ENCODE measurements around the gene HRC. TPM values are rescaled to one million over a fixed set of nuclear protein-coding genes. Genes with fewer than 3 reads are reported as not detected.
A peak's percentile ranks its signal among the peaks of the same experiment; 100 is the strongest.
"Not testable (repeated sequence)": the region's sequence is repeated elsewhere in the genome, so short reads cannot be mapped to it uniquely, and the experiment has no call there.

HRC gene
- total RNA-seq, 2 experiments from 2014 or later: not detected

DNA sequence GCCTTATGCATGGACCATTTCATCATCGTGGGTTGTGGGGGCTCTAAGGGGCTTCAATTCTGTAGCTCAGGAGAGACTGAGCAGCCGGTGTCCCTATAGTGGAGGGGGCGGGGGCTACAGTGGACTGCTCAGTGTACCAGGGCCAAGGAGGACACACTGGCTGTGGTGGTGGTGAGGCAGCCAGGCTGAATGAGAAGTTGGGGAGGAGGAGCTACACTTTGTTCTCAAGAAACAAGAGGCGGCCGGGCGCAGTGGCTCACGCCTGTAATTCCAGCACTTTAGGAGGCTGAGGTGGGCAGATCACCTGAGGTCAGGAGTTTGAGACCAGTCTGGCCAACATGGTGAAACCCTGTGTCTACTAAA lies 8.8 kb downstream of the HRC start:
- H3K27ac Mint-ChIP-seq; DNase-seq; H3K4me3 Mint-ChIP-seq; H3K36me3 Mint-ChIP-seq (ENCODE audit: low read depth); H3K9me3 Mint-ChIP-seq: not testable (repeated sequence)
- Mint-ChIP-seq H3K4me1 (ENCODE audit: low read depth) (peaks cover 30% of the 10 kb centered on the region), H3K27me3 (ENCODE audit: low read depth) (peaks cover 54% of the 10 kb centered on the region)
- intact Hi-C loops (cut with micrococcal nuclease): loop anchor here (1.0 to 5.0 kb wide), 2 partner anchors 49 to 89 kb away; partner anchors contain the start of gene CGB7
- CTCF ChIA-PET: interaction anchor here (0.6 to 2.2 kb wide), 13 partner anchors 12 to 335 kb away, joined by 3 to 11 read pairs (median 4); partner anchors contain the start of genes GYS1 and RUVBL2

DNA sequence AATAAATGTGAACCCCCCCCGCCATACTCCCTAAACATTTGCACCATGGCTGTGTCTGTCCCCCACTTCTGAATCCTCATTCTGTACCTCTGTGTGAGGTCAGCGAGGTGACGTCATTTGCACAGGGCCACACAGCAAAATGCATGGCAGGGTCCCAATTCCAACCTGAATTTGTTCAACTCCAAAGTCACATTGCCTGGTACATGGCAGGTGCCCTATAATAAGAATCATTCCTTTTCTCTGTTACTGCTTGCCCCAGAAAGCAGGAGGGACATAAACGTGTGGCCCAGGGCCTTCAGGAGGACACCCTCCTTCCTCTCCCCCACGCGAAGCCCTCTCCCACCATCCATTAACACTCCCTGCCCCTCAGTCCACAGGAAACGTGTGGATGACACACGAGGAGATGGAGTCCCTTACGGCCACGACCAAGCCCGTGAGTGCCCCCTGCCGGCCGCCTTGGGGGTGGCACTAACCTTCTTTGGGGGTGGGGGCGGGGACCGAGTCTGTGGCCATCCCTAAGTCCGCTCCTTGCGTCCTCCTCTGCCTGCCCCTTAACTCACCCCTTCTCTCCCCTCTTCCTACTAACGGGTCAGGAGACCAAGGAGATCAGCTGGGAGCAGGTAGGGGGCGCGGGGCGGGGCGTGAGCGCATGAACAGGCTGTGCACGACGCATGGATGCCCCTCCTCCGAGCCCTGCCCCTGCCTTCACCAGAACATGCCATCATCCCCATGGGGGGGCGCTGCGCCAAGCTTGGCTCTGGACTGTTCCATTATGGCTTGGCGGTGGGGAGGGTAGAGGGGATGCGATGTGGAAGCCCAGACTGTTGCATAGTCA lies 9.4 kb downstream of the HRC start:
- DNase-seq: peak; percentile 86
- H3K4me3 Mint-ChIP-seq: peak overlapping the region; percentile 19
- H3K36me3 Mint-ChIP-seq (ENCODE audit: low read depth): no peaks in the 10 kb centered on the region
- peaks cover 49% of the 10 kb centered on the region for H3K27me3 Mint-ChIP-seq (ENCODE audit: low read depth)
- intact Hi-C loops (cut with micrococcal nuclease): loop anchor here (1.0 to 5.0 kb wide), 3 partner anchors 48 to 88 kb away; partner anchors contain the start of gene CGB7
- H3K9me3 Mint-ChIP-seq: no peaks in the 10 kb centered on the region
- CTCF ChIA-PET: interaction anchor here (0.5 to 3.2 kb wide), 17 partner anchors 12 to 189 kb away, joined by 3 to 11 read pairs (median 3); partner anchors contain the start of genes GYS1 and RUVBL2
- H3K27ac Mint-ChIP-seq: no peak overlapping the region
- H3K4me1 Mint-ChIP-seq (ENCODE audit: low read depth): peaks cover 29% of the 10 kb centered on the region

DNA sequence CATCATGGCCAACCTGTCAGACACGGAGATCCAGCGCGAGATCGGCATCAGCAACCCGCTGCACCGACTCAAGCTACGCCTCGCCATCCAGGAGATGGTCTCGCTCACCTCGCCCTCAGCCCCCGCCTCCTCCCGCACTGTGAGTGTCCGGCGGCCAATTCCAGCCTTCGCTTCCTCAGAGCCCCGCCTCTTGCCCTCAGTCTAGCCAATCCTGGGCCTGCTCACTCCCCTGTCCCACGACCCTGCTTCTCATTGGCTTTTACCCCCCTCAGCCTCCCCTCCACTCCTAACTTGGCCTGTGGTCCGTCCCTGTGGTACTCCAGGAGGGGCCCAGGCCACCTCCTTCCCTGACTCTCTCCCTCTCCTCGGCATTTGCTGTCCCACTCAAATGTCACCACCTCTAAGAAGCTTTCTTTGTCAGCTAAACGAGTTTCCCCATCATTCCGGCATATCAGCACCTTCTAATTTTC lies 12.3 kb downstream of the HRC start:
- Mint-ChIP-seq H3K4me3 (peak overlapping the region; percentile 67), H3K9me3 (no peaks in the 10 kb centered on the region), H3K27me3 (ENCODE audit: low read depth) (peaks cover 25% of the 10 kb centered on the region), H3K36me3 (ENCODE audit: low read depth) (no peaks in the 10 kb centered on the region), H3K27ac (no peak overlapping the region), H3K4me1 (ENCODE audit: low read depth) (peaks cover 14% of the 10 kb centered on the region)
- CTCF ChIA-PET: interaction anchor here (0.7 to 3.2 kb wide), 3 partner anchors 45 to 150 kb away, joined by 3 to 9 read pairs (median 4); partner anchors contain the start of genes GYS1 and RUVBL2
- intact Hi-C loops (cut with micrococcal nuclease): no loop called here
- DNase-seq: peak; percentile 80

DNA sequence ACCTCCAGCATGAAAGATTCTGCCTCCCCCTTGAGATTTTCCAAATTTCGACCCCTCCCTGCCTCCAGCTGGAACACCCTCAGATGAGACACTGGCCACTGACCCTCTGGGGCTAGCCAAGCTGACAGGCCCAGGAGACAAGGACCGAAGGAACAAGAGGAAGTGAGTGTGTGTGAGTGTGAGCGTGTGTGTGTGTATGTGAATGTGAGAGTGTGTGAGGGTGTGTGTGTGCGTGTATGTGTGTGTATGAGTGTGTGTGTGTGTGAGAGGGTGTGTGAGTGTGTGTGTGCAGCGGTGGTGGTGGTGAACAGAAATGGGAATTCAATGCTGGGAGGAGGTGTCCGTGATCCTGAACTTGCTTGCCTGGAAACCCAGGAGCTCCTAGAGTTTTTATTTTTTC lies 13.8 kb downstream of the HRC start:
- H3K36me3 Mint-ChIP-seq (ENCODE audit: low read depth): peaks cover 2% of the 10 kb centered on the region
- no peak overlapping the region for H3K27ac Mint-ChIP-seq
- CTCF ChIA-PET: interaction anchor here (0.7 to 0.9 kb wide), 3 partner anchors 35 to 44 kb away, joined by 3 to 5 read pairs (median 3); no protein-coding TSS in a partner anchor
- peaks cover 14% of the 10 kb centered on the region for H3K4me1 Mint-ChIP-seq (ENCODE audit: low read depth)
- no peaks in the 10 kb centered on the region for H3K9me3 Mint-ChIP-seq
- peaks cover 14% of the 10 kb centered on the region for H3K27me3 Mint-ChIP-seq (ENCODE audit: low read depth)
- DNase-seq: no peak
- intact Hi-C loops (cut with micrococcal nuclease): no loop called here
- no peak overlapping the region for H3K4me3 Mint-ChIP-seq

DNA sequence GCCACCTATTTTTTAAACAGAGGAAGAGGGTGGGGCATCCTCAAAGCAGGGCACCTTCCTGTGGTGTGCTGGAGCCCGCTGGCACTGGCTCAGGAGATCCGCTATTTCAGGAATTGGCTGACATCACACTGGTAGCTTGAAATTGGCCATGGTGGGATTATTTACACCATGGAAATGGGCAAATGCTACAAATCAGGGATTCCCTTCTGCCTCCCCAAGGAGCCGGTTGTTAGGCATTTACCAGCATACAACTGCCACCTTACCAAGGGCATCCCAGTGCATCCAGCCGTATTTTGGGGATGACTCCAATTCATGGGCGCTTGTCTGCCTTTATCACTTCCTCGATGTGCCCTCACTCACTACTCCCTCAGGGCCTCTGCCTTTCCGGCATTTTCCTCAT lies 14.2 kb downstream of the HRC start:
- intact Hi-C loops (cut with micrococcal nuclease): no loop called here
- no peak for DNase-seq
- H3K27ac Mint-ChIP-seq: no peak overlapping the region
- H3K4me1 Mint-ChIP-seq (ENCODE audit: low read depth): peaks cover 16% of the 10 kb centered on the region
- CTCF ChIA-PET: interaction anchor here (0.8 to 0.9 kb wide), 2 partner anchors 35 to 43 kb away, joined by 3 read pairs; no protein-coding TSS in a partner anchor
- H3K27me3 Mint-ChIP-seq (ENCODE audit: low read depth): peaks cover 12% of the 10 kb centered on the region
- H3K9me3 Mint-ChIP-seq: no peaks in the 10 kb centered on the region
- no peak overlapping the region for H3K4me3 Mint-ChIP-seq
- peaks cover 2% of the 10 kb centered on the region for H3K36me3 Mint-ChIP-seq (ENCODE audit: low read depth)

DNA sequence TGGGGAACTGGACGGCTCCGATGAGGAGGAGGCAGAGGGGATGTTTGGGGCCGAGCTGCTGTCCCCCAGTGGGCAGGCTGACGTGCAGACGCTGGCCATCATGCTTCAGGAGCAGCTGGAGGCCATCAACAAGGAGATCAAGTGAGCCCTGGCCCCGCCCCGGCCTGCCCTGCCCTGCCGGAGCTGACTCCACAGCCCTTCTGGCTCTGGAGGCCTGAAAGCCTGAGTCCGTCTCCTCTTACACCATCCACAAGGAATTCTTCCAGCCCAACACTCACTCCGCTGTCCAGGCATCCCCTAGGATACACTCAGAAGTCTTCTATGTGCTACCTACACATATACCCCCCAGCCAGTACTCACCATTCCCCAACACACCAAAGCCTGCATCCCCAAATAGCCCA lies 18.4 kb downstream of the HRC start:
- Mint-ChIP-seq H3K9me3 (no peaks in the 10 kb centered on the region), H3K27me3 (ENCODE audit: low read depth) (peaks cover 5% of the 10 kb centered on the region), H3K36me3 (ENCODE audit: low read depth) (peaks cover 3% of the 10 kb centered on the region), H3K4me1 (ENCODE audit: low read depth) (peaks cover 20% of the 10 kb centered on the region), H3K4me3 (no peak overlapping the region), H3K27ac (no peak overlapping the region)
- intact Hi-C loops (cut with micrococcal nuclease): no loop called here
- CTCF ChIA-PET: interaction anchor here (0.9 kb wide), 1 partner anchor 11 kb away, joined by 3 read pairs; no protein-coding TSS in a partner anchor
- no peak for DNase-seq

DNA sequence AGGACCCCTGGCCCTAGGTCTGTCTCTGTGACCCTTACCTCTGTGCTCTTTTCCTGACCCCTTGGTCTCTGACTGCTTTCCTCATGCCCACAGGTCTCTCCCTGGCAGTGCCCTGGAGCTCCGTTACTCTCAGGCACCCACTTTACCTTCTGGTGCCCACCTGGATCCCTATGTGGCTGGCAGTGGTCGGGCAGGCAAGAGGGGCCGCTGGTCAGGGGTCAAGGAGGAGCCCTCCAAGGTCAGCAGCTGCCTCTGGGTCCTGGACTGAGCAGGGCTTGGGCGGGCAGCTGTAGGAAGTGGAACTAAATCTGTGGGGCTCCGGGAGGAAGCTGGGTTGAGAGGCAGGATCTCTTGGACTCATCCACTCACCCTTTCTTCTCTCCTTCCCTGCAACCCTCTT lies 19.5 kb downstream of the HRC start:
- Mint-ChIP-seq H3K27me3 (ENCODE audit: low read depth) (peaks cover 5% of the 10 kb centered on the region), H3K4me1 (ENCODE audit: low read depth) (peaks cover 20% of the 10 kb centered on the region), H3K4me3 (no peak overlapping the region), H3K36me3 (ENCODE audit: low read depth) (peaks cover 3% of the 10 kb centered on the region), H3K27ac (no peak overlapping the region), H3K9me3 (no peaks in the 10 kb centered on the region)
- no peak for DNase-seq
- intact Hi-C loops (cut with micrococcal nuclease): no loop called here
- CTCF ChIA-PET: interaction anchor here (1.1 kb wide), 1 partner anchor 22 kb away, joined by 3 read pairs; no protein-coding TSS in a partner anchor

DNA sequence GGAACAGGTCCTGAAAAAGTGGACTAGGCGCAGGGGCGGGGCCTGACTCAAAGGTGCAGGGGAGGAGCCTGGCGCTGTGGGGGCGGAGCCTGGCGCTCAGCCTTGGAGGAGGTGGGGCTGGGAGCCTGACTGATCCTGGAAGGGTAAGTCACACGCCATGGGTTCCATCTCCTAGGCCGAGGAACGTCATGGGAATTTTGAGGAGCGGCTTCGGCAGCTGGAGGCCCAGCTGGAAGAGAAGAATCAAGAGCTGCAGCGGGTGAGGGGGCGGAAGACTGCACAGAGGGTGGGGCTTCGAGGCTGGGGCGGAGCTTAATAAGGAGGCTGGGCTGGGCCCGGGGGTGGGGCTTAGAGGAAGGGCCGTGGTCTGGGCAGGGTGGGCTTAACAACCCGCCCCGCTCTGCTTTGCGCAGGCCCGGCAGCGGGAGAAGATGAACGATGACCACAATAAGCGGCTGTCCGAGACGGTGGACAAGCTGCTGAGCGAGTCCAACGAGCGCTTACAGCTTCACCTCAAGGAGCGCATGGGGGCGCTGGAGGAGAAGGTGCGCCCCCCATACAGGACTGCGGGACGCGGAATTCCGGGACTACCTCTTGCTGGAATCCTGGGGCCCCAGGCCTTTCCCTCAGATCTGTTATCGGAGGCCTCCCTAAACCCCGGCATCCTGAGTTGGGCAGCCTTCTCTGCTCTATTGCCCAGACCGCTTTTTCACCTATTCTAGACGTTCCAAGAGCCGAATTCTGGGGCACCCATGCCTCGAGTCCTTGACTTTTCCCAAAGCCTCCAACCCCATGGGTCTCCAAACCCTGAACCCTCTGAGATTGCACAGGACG lies 21.4 kb downstream of the HRC start:
- peak; percentile 78 for DNase-seq
- H3K27me3 Mint-ChIP-seq (ENCODE audit: low read depth): peaks cover 5% of the 10 kb centered on the region
- H3K4me3 Mint-ChIP-seq: peak overlapping the region; percentile 70
- H3K4me1 Mint-ChIP-seq (ENCODE audit: low read depth): peaks cover 22% of the 10 kb centered on the region
- H3K27ac Mint-ChIP-seq: no peak overlapping the region
- H3K9me3 Mint-ChIP-seq: no peaks in the 10 kb centered on the region
- peaks cover 3% of the 10 kb centered on the region for H3K36me3 Mint-ChIP-seq (ENCODE audit: low read depth)
- CTCF ChIA-PET: interaction anchor here (0.6 to 2.8 kb wide), 4 partner anchors 13 to 482 kb away, joined by 3 to 8 read pairs (median 6); no protein-coding TSS in a partner anchor
- intact Hi-C loops (cut with micrococcal nuclease): no loop called here

DNA sequence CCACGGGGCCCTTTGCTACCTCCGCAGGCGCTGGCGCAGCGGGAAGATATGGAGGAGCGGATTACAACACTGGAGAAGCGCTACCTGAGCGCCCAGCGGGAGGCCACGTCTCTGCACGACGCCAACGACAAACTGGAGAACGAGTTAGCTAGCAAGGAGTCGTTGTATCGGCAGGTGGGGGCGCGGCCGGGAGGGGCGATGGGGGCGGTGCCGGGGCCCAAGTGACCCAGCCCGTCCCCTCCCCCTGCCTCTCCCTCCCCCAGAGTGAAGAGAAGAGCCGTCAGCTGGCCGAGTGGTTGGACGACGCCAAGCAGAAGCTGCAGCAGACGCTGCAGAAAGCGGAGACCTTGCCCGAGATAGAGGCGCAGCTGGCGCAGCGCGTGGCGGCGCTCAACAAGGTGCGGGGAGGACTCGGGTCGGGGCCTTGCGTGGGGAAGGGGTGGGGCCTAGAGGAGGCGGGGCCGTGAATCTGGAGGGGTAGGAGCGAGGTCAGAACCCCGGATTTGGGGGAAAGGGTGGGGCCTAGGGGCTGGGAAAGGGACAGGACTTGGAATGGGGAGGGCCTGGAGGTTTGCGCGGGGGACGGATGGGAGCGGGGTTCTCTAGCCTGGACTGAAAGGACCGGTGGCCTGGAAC lies 22.1 kb downstream of the HRC start:
- intact Hi-C loops (cut with micrococcal nuclease): no loop called here
- Mint-ChIP-seq H3K36me3 (ENCODE audit: low read depth) (peaks cover 3% of the 10 kb centered on the region), H3K4me3 (peak overlapping the region; percentile 70), H3K27me3 (ENCODE audit: low read depth) (peaks cover 5% of the 10 kb centered on the region), H3K9me3 (no peaks in the 10 kb centered on the region), H3K27ac (no peak overlapping the region), H3K4me1 (ENCODE audit: low read depth) (peaks cover 29% of the 10 kb centered on the region)
- no peak for DNase-seq
- CTCF ChIA-PET: interaction anchor here (0.6 to 2.8 kb wide), 2 partner anchors 13 to 33 kb away, joined by 3 to 8 read pairs; no protein-coding TSS in a partner anchor

DNA sequence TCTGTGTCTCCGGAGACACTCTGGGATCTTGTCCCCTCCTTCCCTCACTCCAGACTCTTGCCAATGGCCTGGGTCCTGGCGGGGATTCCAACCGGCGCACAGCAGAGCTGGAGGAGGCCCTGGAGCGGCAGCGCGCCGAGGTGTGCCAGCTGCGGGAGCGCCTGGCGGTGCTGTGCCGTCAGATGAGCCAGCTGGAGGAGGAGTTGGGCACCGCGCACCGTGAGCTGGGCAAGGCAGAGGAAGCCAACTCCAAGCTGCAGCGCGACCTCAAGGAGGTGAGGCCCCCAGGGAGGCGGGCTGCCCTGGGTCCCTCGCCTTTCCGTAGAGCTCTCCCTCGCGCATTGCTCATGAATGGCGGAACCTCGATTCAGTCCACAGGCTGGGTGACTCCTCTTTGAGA lies 24.9 kb downstream of the HRC start:
- peaks cover 30% of the 10 kb centered on the region for H3K4me1 Mint-ChIP-seq (ENCODE audit: low read depth)
- no peak for DNase-seq
- H3K27ac Mint-ChIP-seq: no peak overlapping the region
- H3K36me3 Mint-ChIP-seq (ENCODE audit: low read depth): peaks cover 1% of the 10 kb centered on the region
- H3K27me3 Mint-ChIP-seq (ENCODE audit: low read depth): peaks cover 5% of the 10 kb centered on the region
- H3K4me3 Mint-ChIP-seq: no peak overlapping the region
- no peaks in the 10 kb centered on the region for H3K9me3 Mint-ChIP-seq
- CTCF ChIA-PET: interaction anchor here (0.6 to 2.0 kb wide), 6 partner anchors 14 to 424 kb away, joined by 3 to 8 read pairs (median 4); partner anchors contain the start of gene LIN7B
- intact Hi-C loops (cut with micrococcal nuclease): no loop called here

DNA sequence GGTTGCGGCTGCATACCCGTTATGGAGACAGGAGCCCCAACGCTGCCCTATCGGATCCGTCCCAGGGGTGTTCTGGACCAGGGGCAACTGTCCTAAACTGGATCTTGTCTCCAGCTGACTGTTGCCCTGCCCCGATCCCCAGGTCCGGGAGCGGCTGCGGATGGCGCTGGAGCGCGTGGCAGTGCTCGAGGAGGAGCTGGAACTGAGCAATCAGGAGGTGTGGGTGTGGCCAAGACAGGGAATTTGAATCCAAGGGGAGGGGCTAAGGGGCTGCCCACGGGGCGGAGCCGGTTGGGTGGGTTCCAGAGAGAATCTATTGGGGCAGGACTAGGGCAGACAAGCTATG lies 26.0 kb downstream of the HRC start:
- no peak for DNase-seq
- H3K27me3 Mint-ChIP-seq (ENCODE audit: low read depth): peaks cover 5% of the 10 kb centered on the region
- no peak overlapping the region for H3K4me3 Mint-ChIP-seq
- H3K9me3 Mint-ChIP-seq: no peaks in the 10 kb centered on the region
- H3K36me3 Mint-ChIP-seq (ENCODE audit: low read depth): peaks cover 1% of the 10 kb centered on the region
- peaks cover 27% of the 10 kb centered on the region for H3K4me1 Mint-ChIP-seq (ENCODE audit: low read depth)
- no peak overlapping the region for H3K27ac Mint-ChIP-seq
- CTCF ChIA-PET: interaction anchor here (0.8 to 2.0 kb wide), 2 partner anchors 15 to 18 kb away, joined by 3 to 8 read pairs; no protein-coding TSS in a partner anchor
- intact Hi-C loops (cut with micrococcal nuclease): no loop called here

Measured in activated naive CD4-positive, alpha-beta T cell treated with anti-CD3 and anti-CD28 coated beads for 36 hours (primary cell).